Stimulated activated CD4-positive, alpha-beta T cell treated with anti-CD3 and anti-CD28 coated beads, TNF-alpha, amount 100 ng/mL, for 1 hour (primary cell): ENCODE data around the gene HLA-DMB.
A peak's percentile ranks its signal among the peaks of the same experiment; 100 is the strongest.

Experiments
- DNase-seq, 3 donors: peaks; one replicate each; pipeline ENCODE4 v3.0.0-alpha.2; 2020; ENCODE audit warnings: low read depth in 3 of 3, low spot score in 1 of 3

Gene HLA-DMB

GRCh38 chr6:32940656-32941213 lies at the start of gene HLA-DMB:
Gene HLA-DMB, minus strand, starts transcription at chr6:32941028. Its CDS starts 221 bp downstream, at chr6:32940807.
- DNase-seq = no peak

- DNase-seq = no peak
Measured at GRCh38 chr6:32989368-32989767, 48.5 kb upstream of the HLA-DMB start.

- peak in 2 of 3 donors; percentile 75 to 90 for DNase-seq
Measured at GRCh38 chr6:32984622-32985389, 44.0 kb upstream of the HLA-DMB start.

GRCh38 chr6:32983964-32984621 lies 43.3 kb upstream of the HLA-DMB start:
- no peak for DNase-seq

- DNase-seq = no peak
Measured at GRCh38 chr6:32983493-32983848, 42.6 kb upstream of the HLA-DMB start.

- no peak for DNase-seq
Measured at GRCh38 chr6:32982702-32983492, 42.1 kb upstream of the HLA-DMB start.

GRCh38 chr6:32982084-32982701 lies 41.4 kb upstream of the HLA-DMB start:
- no peak for DNase-seq

GRCh38 chr6:32980488-32981038 lies 39.7 kb upstream of the HLA-DMB start:
- DNase-seq = no peak

- no peak for DNase-seq
Measured at GRCh38 chr6:32979720-32980487, 39.1 kb upstream of the HLA-DMB start.

- no peak for DNase-seq
Measured at GRCh38 chr6:32977953-32978324, 37.1 kb upstream of the HLA-DMB start.

- no peak for DNase-seq
Measured at GRCh38 chr6:32977272-32977952, 36.6 kb upstream of the HLA-DMB start.

GRCh38 chr6:32976334-32977069 lies 35.7 kb upstream of the HLA-DMB start:
- no peak for DNase-seq

GRCh38 chr6:32975886-32976285 lies 35.1 kb upstream of the HLA-DMB start:
- DNase-seq = no peak

GRCh38 chr6:32974541-32975308 lies 33.9 kb upstream of the HLA-DMB start:
- no peak for DNase-seq

- no peak for DNase-seq
Measured at GRCh38 chr6:32974016-32974333, 33.1 kb upstream of the HLA-DMB start.

GRCh38 chr6:32973144-32974015 lies 32.6 kb upstream of the HLA-DMB start:
- peak in 1 of 3 donors; percentile 39 for DNase-seq
